ENCODE results near the gene CCKAR. TPM values are rescaled to one million over a fixed set of nuclear protein-coding genes. Genes with fewer than 3 reads are reported as not detected.

CCKAR gene
- total and polyA plus RNA-seq, 2 of the 8 experiments (the other 6 are each of a cell fraction or from before 2014, with no cell fraction given) = not detected

- Histone ChIP-seq H4K91ac (replicated peaks; ENCODE audit: insufficient read length, low read length) (no peak overlapping the region), H3K27me3 (replicated peaks in 1 of 4; ENCODE audit: control insufficient read depth in 3 of 4, extremely low read depth in 1 of 4, insufficient read depth in 3 of 4, low read length in 3 of 4) (no peaks in the 10 kb centered on the region), H4K8ac (ENCODE audit: extremely low read depth, insufficient read depth, low read length) (peak overlapping the region; percentile 48; the same call in 1 of the 2 replicates), H3K4me1 (replicated peaks in 1 of 4; ENCODE audit: control insufficient read depth in 3 of 4, insufficient read depth in 4 of 4, low read length in 3 of 4) (peaks cover 4 to 11% (median 8%) of the 10 kb centered on the region in 4 experiments), H3K23ac (ENCODE audit: insufficient read length) (no peak overlapping the region), H2BK120ac (replicated peaks; ENCODE audit: low read depth, low read length) (no peak overlapping the region), H2BK20ac (ENCODE audit: low read length) (peak overlapping the region; percentile 38; the same call in 1 of the 2 replicates), H2AFZ (ENCODE audit: low read length) (peak overlapping the region; percentile 97), H4K5ac (ENCODE audit: insufficient read length, low read depth, low read length) (no peak overlapping the region), H3K27ac (ENCODE audit: low read depth, low read length) (no peak overlapping the region), H2AK5ac (ENCODE audit: low read depth, low read length) (no peak overlapping the region), H3K18ac (ENCODE audit: extremely low read depth, low read length) (no peak overlapping the region), H4K20me1 (replicated peaks in 1 of 2; ENCODE audit: control insufficient read depth in 1 of 2, insufficient read depth in 2 of 2, low read length in 2 of 2) (no peaks in the 10 kb centered on the region), H3K56ac (replicated peaks; ENCODE audit: insufficient read length, low read depth, low read length) (no peak overlapping the region), H3K36me3 (ENCODE audit: control insufficient read depth in 2 of 4, insufficient read depth in 4 of 4, low read length in 3 of 4) (no peaks in the 10 kb centered on the region), H3K79me2 (ENCODE audit: control insufficient read depth in 1 of 2, insufficient read depth in 2 of 2, low read length in 2 of 2) (no peaks in the 10 kb centered on the region), H3K9ac (replicated peaks in 1 of 4; ENCODE audit: extremely low read depth in 1 of 4, low read depth in 3 of 4, low read length in 3 of 4) (peak overlapping the region in 1 of 4 experiments; percentile 20; a peak in 2 of 7 replicates), H2BK12ac (ENCODE audit: low read depth, low read length) (peak overlapping the region; percentile 41; the same call in 1 of the 2 replicates), H3K4me2 (ENCODE audit: insufficient read depth in 1 of 2, low read depth in 2 of 2, low read length in 2 of 2) (peak overlapping the region in 1 of 2 experiments; percentile 43; a peak in 2 of 4 replicates), H3K23me2 (ENCODE audit: low read depth, low read length) (no peaks in the 10 kb centered on the region; the same call in 1 of the 2 replicates), H2BK5ac (ENCODE audit: low read depth, low read length) (peak overlapping the region; percentile 48; the same call in 1 of the 2 replicates), H3K79me1 (ENCODE audit: low read depth, low read length) (no peaks in the 10 kb centered on the region), H3K14ac (ENCODE audit: insufficient read length) (no peak overlapping the region), H3K4ac (replicated peaks; ENCODE audit: insufficient read length, low read depth, low read length) (no peak overlapping the region), H2BK15ac (ENCODE audit: low read length) (0 out of 2 replicates have a peak overlapping the region, but pooled peaks have one; percentile 32), H3K9me3 (ENCODE audit: insufficient read depth in 2 of 2, low read depth in 1 of 2, low read length in 1 of 2) (0 out of 4 replicates have a peak, but pooled peaks cover 0 to 2% of the 10 kb centered on the region in 2 experiments), H3K4me3 (ENCODE audit: extremely low read depth in 1 of 4, insufficient read depth in 2 of 4, low read depth in 3 of 4, low read length in 4 of 4) (no peak overlapping the region)
- FAIRE-seq = peak; percentile 81
- DNase-seq (ENCODE audit: low read depth in 1 of 2, low spot score in 2 of 2) = peak in 1 of 2 experiments; percentile 47
- ChIA-PET POLR2A (ENCODE audit: partially characterized antibody) (interaction anchor here (1.7 to 1.8 kb wide), 2 partner anchors 16 to 423 kb away, joined by 3 to 5 read pairs; no protein-coding TSS in a partner anchor), CTCF (ENCODE audit: partially characterized antibody) (interaction anchor here (0.6 to 3.6 kb wide), 9 partner anchors 10 to 557 kb away, joined by 3 to 18 read pairs (median 3); no protein-coding TSS in a partner anchor)
- 84% methylated on average over 15 of the region's 15 CpGs; no CpG with 5 or more reads in 1 of the 2 experiments for WGBS, 2 experiments (ENCODE audit: extremely low coverage in 1 of 2, insufficient coverage in 1 of 2, insufficient read length in 1 of 2, insufficient replicate concordance in 2 of 2, low coverage in 1 of 2, low lambda C conversion rate in 2 of 2, missing lambda C conversion rate in 1 of 2)
- TF ChIP-seq RAD21 (IDR thresholded peaks at IDR 0.05 in 1 of 2, conservative IDR thresholded peaks at IDR 0.05 in 1 of 2; ENCODE audit: low read depth in 2 of 2, low read length in 2 of 2) (peak in 1 of 2 experiments; percentile 17; a peak in 1 of 4 replicates), BRCA1 (IDR thresholded peaks at IDR 0.05; ENCODE audit: low read depth, low read length) (no peak), RNF2 (IDR thresholded peaks at IDR 0.05; ENCODE audit: borderline replicate concordance, low read depth, low read length, missing control alignments, poor library complexity, severe bottlenecking) (no peak), TCF12 (IDR thresholded peaks at IDR 0.05; ENCODE audit: low read depth, low read length) (0 out of 2 replicates have a peak, but pooled peaks have one; percentile 32), CBX8 (IDR thresholded peaks at IDR 0.05; ENCODE audit: borderline replicate concordance, low read depth, low read length) (no peak), ASH2L (IDR thresholded peaks at IDR 0.05; ENCODE audit: low read length) (peak; percentile 31), TAF1 (IDR thresholded peaks at IDR 0.05; ENCODE audit: low read depth, low read length) (0 out of 2 replicates have a peak, but pooled peaks have one; percentile 13), ATF3 (IDR thresholded peaks at IDR 0.05; ENCODE audit: insufficient read depth, low read depth, low read length) (no peak)
These were observed 37.4 kb downstream of the CCKAR start for GRCh38 chr4:26452565-26453531.
